ENCODE measurements around the gene RGS7BP.

GRCh38 chr5:64603676-64604075 is 97.9 kb downstream of the RGS7BP start:
- TF ChIP-seq, protein P1, sequence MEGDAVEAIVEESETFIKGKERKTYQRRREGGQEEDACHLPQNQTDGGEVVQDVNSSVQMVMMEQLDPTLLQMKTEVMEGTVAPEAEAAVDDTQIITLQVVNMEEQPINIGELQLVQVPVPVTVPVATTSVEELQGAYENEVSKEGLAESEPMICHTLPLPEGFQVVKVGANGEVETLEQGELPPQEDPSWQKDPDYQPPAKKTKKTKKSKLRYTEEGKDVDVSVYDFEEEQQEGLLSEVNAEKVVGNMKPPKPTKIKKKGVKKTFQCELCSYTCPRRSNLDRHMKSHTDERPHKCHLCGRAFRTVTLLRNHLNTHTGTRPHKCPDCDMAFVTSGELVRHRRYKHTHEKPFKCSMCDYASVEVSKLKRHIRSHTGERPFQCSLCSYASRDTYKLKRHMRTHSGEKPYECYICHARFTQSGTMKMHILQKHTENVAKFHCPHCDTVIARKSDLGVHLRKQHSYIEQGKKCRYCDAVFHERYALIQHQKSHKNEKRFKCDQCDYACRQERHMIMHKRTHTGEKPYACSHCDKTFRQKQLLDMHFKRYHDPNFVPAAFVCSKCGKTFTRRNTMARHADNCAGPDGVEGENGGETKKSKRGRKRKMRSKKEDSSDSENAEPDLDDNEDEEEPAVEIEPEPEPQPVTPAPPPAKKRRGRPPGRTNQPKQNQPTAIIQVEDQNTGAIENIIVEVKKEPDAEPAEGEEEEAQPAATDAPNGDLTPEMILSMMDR (IDR thresholded peaks at IDR 0.05; ENCODE audit: low read depth, low read length), result no peak
- TF ChIP-seq EZH2phosphoT487 (IDR thresholded peaks at IDR 0.05; ENCODE audit: low read depth), result no peak

Measured in OCI-LY3 (cell line).